BLaER1 treated with 17β-estradiol and CSF1 and Interleukin-3, amounts not matched to agents 10 nM and 100 nM (cell line): Measurements from ENCODE around the gene ANGEL1.
A peak's percentile ranks its signal among the peaks of the same experiment; 100 is the strongest.

Experiments
- H3K27ac ChIP-seq, 11 experiments: shearing (Covaris generic); formaldehyde crosslinking; 2 replicates each; pipeline ENCODE4 v1.8.1; 2022
- H3K27me3 ChIP-seq, 11 experiments: shearing (Covaris generic); formaldehyde crosslinking; 2 replicates each; pipeline ENCODE4 v1.8.1; 2022
- H3K36me3 ChIP-seq, 11 experiments: shearing (Covaris generic); formaldehyde crosslinking; 2 replicates each; pipeline ENCODE4 v1.8.1; 2022
- H3K4me1 ChIP-seq, 10 experiments: shearing (Covaris generic); formaldehyde crosslinking; 2 replicates each; pipeline ENCODE4 v1.8.1; 2022
- H3K4me2 ChIP-seq, 11 experiments: shearing (Covaris generic); formaldehyde crosslinking; 2 replicates each; pipeline ENCODE4 v1.8.1; 2022
- H3K4me3 ChIP-seq, 10 experiments: shearing (Covaris generic); formaldehyde crosslinking; 2 replicates each; pipeline ENCODE4 v1.8.1; 2022
- H3K9ac ChIP-seq, 11 experiments: shearing (Covaris generic); formaldehyde crosslinking; 2 replicates each; pipeline ENCODE4 v1.8.1; 2022
- H3K9me3 ChIP-seq, 11 experiments: shearing (Covaris generic); formaldehyde crosslinking; replicated peaks in 1 of 11; 2 replicates each; pipeline ENCODE4 v1.8.1; 2022
- H4K20me1 ChIP-seq, 11 experiments: shearing (Covaris generic); formaldehyde crosslinking; 2 replicates each; pipeline ENCODE4 v1.8.1; 2022
- Cebpa-rat ChIP-seq, 11 experiments: shearing (Covaris generic); IDR thresholded peaks; 2 replicates each; pipeline ENCODE4 v1.8.1; 2022

ANGEL1 gene

DNA sequence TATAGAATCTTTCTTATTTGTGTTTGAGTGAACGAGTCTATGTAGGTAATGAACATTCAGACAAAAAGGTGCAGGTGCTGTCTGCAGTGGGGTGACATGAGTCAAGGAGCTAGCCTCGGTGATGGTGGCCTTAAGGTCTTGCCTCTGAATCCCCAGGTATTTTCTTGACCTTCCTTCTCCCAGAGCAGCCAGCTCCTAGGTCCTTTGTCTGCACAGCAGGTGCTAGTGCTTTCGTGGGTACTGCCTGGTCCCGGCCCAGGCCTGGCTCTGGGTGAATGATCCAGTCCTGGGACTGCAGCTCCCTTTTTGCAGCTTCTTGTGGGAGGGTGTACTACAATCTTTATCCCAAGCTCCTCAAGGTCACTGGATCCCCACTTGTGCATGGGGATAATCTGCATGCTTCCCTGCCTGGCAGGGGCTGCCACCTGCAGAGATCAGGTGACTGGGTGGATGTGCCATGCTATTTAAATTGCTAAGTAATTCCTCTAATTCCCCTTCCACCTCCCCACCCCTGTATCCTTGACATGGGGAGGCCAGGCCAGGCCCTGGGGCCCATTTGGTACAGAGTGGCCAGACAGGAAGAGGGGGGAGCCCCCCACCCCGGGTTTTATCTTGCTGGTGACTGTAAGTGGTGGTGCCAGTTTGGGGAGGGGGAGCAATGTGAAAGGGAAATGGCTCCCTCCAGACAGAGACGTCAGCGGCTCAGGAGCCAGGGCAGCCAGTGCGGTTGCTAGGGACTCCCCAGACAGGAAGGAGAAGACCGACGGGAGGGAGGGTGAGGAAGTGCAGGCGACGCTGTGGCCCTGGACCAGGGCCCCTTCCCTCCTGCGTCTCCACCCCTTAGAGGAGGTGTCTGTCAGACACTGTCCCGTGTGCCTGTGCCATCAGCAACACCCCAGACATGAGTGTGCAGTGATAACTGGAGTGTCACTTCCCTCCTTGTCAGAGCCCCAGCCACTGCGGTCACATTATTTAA lies 44.7 kb downstream of the ANGEL1 start:
- H4K20me1 ChIP-seq = no peaks in the 10 kb centered on the region
- no peaks in the 10 kb centered on the region; a peak in 1 of 22 replicates for H3K36me3 ChIP-seq
- no peak for TF ChIP-seq Cebpa-rat (IDR thresholded peaks at IDR 0.05)
- H3K4me2 ChIP-seq = peak overlapping the region; percentile 74 to 98 (median 90)
- H3K9ac ChIP-seq = peak overlapping the region in 10 of 11 experiments; percentile 29 to 70 (median 58); a peak in 17 of 22 replicates
- H3K27ac ChIP-seq = peak overlapping the region; percentile 24 to 89 (median 73); a peak in 21 of 22 replicates
- H3K4me3 ChIP-seq = peak overlapping the region in 4 of 10 experiments; percentile 9 to 44 (median 22); a peak in 5 of 20 replicates
- peaks cover 0 to 14% (median 10%) of the 10 kb centered on the region in 11 experiments; a peak in 19 of 22 replicates for H3K27me3 ChIP-seq
- H3K4me1 ChIP-seq = peaks cover 42 to 98% (median 65%) of the 10 kb centered on the region in 10 experiments
- no peaks in the 10 kb centered on the region for H3K9me3 ChIP-seq

DNA sequence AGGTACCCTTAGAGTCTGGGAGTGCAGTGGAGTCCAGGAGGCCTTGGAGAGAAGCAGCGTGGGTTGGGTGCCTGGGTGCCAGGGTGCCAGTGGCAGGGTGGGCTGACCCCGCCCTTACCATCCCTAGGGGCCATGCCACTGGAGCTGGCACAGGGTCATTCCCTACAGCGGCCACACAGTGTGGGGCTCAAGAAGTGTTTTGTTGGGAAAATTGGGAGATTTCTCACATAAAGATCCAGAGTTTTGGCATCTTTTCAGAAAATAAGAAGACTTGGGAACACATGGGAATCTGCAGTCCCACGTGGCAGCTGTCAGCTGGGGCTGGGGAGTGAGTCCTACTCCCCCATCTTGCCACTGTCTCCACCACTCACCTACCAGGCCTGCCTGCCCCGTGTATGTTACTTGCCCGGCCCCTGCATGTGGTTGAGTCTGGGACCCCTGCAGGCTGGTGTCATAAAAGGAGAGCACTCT lies 47.2 kb downstream of the ANGEL1 start:
- H4K20me1 ChIP-seq = no peaks in the 10 kb centered on the region
- peaks cover 0 to 34% (median 24%) of the 10 kb centered on the region in 11 experiments; a peak in 19 of 22 replicates for H3K27me3 ChIP-seq
- H3K27ac ChIP-seq = no peak overlapping the region
- H3K9ac ChIP-seq = no peak overlapping the region
- no peak overlapping the region for H3K4me3 ChIP-seq
- H3K4me1 ChIP-seq = peaks cover 45 to 89% (median 61%) of the 10 kb centered on the region in 10 experiments
- H3K4me2 ChIP-seq = peak overlapping the region in 4 of 11 experiments; percentile 6 to 98 (median 66); a peak in 3 of 22 replicates
- H3K36me3 ChIP-seq = no peaks in the 10 kb centered on the region; a peak in 1 of 22 replicates
- H3K9me3 ChIP-seq = no peaks in the 10 kb centered on the region
- no peak for TF ChIP-seq Cebpa-rat (IDR thresholded peaks at IDR 0.05)

DNA sequence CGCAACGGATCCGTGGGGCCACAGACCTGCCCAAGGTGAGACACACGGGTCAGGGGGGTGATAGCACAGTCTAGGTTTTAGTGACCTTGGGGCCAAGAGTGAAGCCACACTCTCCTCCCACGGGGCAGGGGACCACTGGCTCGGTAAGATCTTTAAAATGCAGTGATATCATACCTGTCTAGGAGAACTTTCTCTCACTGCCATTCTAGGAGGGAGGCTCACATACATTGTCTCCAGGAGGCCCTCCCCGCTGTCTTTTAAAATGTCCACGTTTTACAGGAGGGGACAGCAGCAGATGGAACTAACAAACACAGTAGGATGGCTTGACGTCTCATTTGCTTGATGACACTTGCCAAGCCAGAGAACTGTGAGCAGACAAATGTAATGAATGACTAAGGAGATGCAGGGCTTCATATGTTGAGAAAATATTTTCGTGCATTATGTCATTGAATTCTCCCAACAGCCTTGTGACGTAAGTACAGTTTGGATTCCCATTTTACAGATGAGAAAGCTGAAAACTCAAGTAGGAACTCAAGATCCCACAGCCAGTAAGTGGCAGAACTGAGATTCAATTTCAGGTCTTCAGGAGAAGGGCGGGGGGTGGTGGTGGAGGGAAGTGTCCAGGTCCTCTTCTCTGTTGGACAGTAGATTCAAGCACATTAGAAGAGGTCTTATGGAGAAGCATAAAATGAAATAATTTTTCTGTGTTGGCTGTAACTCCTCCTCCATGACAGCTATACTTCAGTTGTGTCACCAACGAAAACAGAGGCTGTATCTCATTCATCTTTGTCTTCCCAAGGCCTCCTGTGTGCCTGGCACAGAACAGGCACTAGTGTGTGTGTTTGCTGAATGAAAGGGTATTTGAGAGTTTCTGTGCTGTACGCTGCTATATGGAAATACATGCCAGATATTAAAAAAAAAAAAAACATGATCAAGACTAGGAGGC lies 49.3 kb downstream of the ANGEL1 start:
- Histone ChIP-seq H3K9me3 (no peaks in the 10 kb centered on the region), H3K36me3 (no peaks in the 10 kb centered on the region; a peak in 1 of 22 replicates), H3K4me3 (peak overlapping the region in 9 of 10 experiments; percentile 70 to 84 (median 76); a peak in 14 of 20 replicates), H3K4me2 (peak overlapping the region; percentile 93 to 100 (median 99)), H3K27me3 (peaks cover 0 to 34% (median 24%) of the 10 kb centered on the region in 11 experiments; a peak in 19 of 22 replicates), H3K27ac (no peak overlapping the region), H3K4me1 (peaks cover 42 to 74% (median 55%) of the 10 kb centered on the region in 10 experiments), H3K9ac (peak overlapping the region in 4 of 11 experiments; percentile 72 to 83 (median 76); a peak in 4 of 22 replicates), H4K20me1 (no peaks in the 10 kb centered on the region)
- TF ChIP-seq Cebpa-rat (IDR thresholded peaks at IDR 0.05) = no peak

GRCh38 chr14:76762411-76763095 lies 50.1 kb downstream of the ANGEL1 start:
- Histone ChIP-seq H3K9me3 (no peaks in the 10 kb centered on the region), H3K27me3 (peaks cover 0 to 34% (median 24%) of the 10 kb centered on the region in 11 experiments; a peak in 19 of 22 replicates), H3K9ac (peak overlapping the region; percentile 68 to 83 (median 78)), H4K20me1 (no peaks in the 10 kb centered on the region), H3K4me3 (peak overlapping the region; percentile 70 to 84 (median 76)), H3K4me1 (peaks cover 33 to 65% (median 47%) of the 10 kb centered on the region in 10 experiments), H3K4me2 (peak overlapping the region; percentile 93 to 100 (median 99)), H3K27ac (peak overlapping the region in 8 of 11 experiments; percentile 52 to 76 (median 65); a peak in 11 of 22 replicates), H3K36me3 (no peaks in the 10 kb centered on the region; a peak in 1 of 22 replicates)
- no peak for TF ChIP-seq Cebpa-rat (IDR thresholded peaks at IDR 0.05)

GRCh38 chr14:76761960-76762410 lies 50.7 kb downstream of the ANGEL1 start:
- Histone ChIP-seq H3K4me1 (peaks cover 29 to 60% (median 42%) of the 10 kb centered on the region in 10 experiments), H3K4me3 (peak overlapping the region; percentile 70 to 84 (median 76)), H3K27me3 (peaks cover 0 to 34% (median 24%) of the 10 kb centered on the region in 11 experiments; a peak in 19 of 22 replicates), H3K9me3 (no peaks in the 10 kb centered on the region), H3K36me3 (no peaks in the 10 kb centered on the region; a peak in 1 of 22 replicates), H4K20me1 (no peaks in the 10 kb centered on the region), H3K4me2 (peak overlapping the region; percentile 93 to 100 (median 99)), H3K9ac (peak overlapping the region; percentile 68 to 83 (median 78)), H3K27ac (peak overlapping the region in 10 of 11 experiments; percentile 27 to 76 (median 60); a peak in 19 of 22 replicates)
- TF ChIP-seq Cebpa-rat (IDR thresholded peaks at IDR 0.05) = no peak

GRCh38 chr14:76761136-76761959 lies 51.3 kb downstream of the ANGEL1 start, which contains the start of gene VASH1:
Gene VASH1 (plus strand): TSS chr14:76761468. CDS start chr14:76762822, 1,354 bp downstream.
- peaks cover 0 to 34% (median 24%) of the 10 kb centered on the region in 11 experiments; a peak in 19 of 22 replicates for H3K27me3 ChIP-seq

More at GRCh38 chr14:76761136-76761959, 51.3 kb downstream of the ANGEL1 start, which contains the start of gene VASH1:
- H3K4me1 ChIP-seq = peaks cover 29 to 60% (median 42%) of the 10 kb centered on the region in 10 experiments
- H3K4me3 ChIP-seq = peak within 1 kb of the TSS; percentile 70 to 84 (median 76)
- H3K27ac ChIP-seq = peak within 1 kb of the TSS; percentile 6 to 76 (median 58); a peak in 21 of 22 replicates
- peak within 1 kb of the TSS; percentile 93 to 100 (median 99) for H3K4me2 ChIP-seq
- peak within 1 kb of the TSS; percentile 68 to 83 (median 78) for H3K9ac ChIP-seq
- H3K9me3 ChIP-seq = no peaks in the 10 kb centered on the region
- TF ChIP-seq Cebpa-rat (IDR thresholded peaks at IDR 0.05) = no peak
- no peaks in the 10 kb centered on the region for H4K20me1 ChIP-seq
- H3K36me3 ChIP-seq = no peaks in the 10 kb centered on the region; a peak in 1 of 22 replicates
